GM18858 (cell line): ENCODE results near the gene RIPOR3.
"Not testable (repeated sequence)": the region's sequence is repeated elsewhere in the genome, so short reads cannot be mapped to it uniquely, and the experiment has no call there.

Experiments
- ATAC-seq: cut with Tn5 transposase; IDR thresholded peaks from one replicate; pipeline ENCODE4 v1.9.1; 2021; ENCODE audit not compliant: unreplicated experiment

The RIPOR3 gene

DNA sequence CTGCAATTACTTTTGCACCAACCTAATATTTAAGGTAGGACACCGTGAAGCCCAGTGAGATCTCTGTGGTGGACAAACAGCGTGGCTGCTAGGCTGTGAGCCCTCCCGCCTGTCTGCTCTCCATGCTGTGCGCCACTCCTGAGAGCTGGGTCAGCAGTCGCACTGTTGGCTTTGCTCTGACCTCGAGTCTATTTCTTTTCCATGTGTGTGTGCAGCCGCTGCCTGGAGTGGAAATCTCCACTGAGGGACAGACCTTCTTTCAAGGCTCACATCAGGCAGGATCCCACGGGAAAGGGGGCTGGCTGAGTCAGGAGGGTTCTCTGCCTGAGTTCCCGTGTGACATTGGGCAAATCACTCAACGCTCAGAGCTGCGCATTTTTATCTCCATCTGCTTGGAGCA, 27.1 kb downstream of the RIPOR3 start:
- no peak for ATAC-seq

DNA sequence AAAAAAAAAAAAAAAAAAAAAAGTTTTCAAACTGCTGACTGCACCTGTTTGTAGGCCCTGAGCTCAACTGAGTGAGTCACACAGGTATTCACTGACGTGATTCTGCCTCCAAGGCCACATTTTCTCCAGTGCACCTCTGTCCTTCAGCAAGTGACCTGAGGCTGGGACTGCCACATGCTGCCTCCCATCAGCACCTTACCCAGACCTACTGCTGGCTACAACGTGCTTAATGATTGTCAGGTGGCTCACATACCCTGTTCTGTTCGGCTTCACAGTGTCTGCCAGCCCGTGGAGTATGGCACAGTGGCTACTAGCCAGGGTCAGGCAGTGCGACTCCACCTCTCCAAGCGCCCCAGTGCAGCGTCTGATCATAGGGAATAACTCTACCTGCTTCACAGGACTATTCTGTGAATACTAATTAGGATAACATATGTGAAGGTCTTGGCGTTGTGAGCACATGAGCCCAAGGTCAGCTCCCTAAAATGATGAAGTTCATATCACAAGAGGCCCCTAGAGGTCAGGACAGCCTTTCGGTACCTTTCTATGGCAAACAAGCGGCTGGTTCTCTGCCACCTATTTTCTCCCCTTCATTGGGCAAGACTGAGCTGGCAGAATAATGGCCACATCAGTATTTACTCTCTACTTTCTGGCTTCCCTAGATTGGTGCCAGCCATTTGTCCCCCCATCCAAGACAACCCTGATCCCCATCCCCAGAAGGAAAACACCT, 28.1 kb downstream of the RIPOR3 start:
- ATAC-seq: no peak

DNA sequence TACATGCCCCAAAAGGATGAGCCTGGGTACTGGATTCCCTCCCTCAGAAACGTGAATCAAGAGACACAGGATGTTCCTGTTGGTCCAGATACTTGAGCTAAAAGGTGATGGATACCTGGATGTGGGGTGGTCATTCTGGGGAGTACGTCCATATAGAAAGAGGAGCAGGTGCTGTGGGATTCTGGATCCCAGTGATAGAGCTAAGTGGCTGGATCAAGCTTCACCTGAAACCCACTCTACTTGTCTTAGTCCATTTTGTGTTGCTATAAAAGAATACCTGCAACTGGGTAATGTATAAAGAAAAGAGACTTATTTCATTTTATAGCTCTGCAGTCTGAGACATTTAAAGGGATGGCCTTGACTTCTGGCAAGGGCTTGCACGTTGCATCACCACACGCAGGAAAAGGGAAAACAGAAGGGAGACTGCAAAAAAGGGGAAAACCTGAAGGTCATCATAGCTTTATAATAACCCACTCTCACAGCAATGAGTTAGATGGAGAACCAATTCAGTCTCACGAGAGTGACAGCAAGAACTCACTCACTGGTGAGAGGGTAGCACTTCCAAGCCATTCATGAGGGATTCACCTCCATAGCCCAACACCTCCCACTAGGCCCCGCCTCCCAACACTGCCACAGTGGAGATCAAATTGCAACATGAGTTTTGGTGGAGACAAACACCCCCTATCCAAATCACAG, 31.2 kb downstream of the RIPOR3 start:
- ATAC-seq: no peak

DNA sequence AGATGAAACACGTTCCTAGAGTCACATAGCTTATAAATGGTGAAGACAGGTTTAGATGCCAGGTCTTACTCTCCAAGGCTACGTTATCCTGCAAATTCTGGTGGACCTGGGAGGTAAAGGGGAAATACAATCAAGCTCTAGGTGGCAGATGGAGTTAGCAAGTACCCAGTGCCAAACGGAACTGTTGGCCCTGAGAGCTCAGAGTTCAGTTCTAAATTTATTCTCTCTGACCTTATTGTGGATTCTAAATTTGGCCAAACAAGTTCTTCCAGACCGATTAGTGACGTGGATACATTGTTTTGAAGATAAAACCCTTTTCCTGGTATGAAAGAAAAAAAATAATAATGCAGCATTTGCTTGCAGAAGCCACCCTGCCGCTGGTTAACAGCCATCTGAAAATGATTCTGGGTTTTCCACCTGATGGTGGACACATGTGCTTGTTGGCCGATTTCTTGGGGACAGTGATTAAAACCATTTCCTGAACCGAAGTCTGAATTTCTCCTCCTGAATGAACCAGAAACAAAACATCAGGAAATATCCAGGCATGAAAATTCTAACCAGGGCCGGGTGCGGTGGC, 32.5 kb downstream of the RIPOR3 start:
- ATAC-seq: no peak

- ATAC-seq: no peak
Observed at GRCh38 chr20:50655311-50655880, 35.9 kb downstream of the RIPOR3 start.

GRCh38 chr20:50654904-50655303, 36.4 kb downstream of the RIPOR3 start:
- no peak for ATAC-seq

GRCh38 chr20:50652702-50653294, 38.5 kb downstream of the RIPOR3 start:
- ATAC-seq: no peak

DNA sequence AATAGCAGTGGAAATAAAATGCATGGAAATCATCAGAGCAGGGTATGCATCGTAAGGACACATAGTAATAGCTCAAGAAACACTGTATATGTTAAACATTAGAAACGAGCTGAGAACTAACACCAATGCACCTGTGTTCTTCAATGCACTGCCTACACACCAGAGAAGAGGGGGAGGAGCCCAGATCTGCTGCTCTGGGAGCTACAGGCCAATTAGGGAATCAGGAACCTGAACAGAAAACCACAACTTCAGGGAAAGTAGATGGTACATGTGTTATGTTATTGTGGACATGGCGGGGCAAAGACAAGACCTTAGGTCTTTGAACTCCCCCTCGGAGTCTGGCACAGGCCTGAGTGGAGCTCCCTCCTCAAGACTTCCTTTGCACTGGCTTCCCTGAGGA, 39.7 kb downstream of the RIPOR3 start:
- ATAC-seq: no peak

DNA sequence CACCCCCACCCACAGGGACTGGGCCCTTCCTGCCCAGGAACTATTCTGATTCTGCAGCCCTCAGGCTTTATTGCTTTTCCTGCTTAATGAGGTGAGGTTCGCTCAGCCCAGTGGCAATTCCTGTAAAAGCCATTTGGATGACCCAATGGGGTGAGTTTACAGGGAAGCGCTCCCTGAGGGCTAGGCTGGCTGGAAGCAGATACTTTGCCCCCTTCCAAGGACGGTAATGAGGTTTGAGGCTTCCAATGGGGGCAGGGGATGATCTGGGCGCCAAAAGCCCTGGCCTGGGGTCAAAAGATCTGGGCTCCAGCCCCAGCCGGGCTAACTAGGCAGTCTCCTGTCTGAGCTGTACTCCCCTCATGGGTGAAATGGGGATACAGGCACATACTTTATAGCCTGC, 41.8 kb downstream of the RIPOR3 start:
- ATAC-seq: no peak

DNA sequence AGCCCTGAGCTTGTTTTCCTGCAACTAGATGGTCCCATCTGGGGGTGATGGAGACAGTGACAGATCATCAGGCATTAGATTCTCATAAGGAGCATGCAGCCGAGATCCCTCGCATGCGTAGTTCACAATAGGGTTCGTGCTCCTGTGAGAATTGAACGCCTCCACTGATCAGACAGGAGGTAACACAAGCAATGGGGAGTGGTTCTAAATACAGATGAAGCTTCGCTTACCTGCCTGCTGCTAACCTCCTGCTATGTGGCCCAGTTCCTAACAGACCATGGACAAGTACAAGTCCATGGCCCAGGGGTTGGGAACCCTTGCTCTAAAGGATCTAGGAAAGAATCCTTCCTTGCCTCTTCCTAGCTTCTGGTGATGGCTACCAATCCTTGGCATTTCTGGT, 42.7 kb downstream of the RIPOR3 start:
- ATAC-seq: no peak

GRCh38 chr20:50646483-50646996, 44.8 kb downstream of the RIPOR3 start:
- no peak for ATAC-seq

GRCh38 chr20:50645253-50646068, 45.9 kb downstream of the RIPOR3 start:
- no peak for ATAC-seq

- ATAC-seq: no peak
Observed at GRCh38 chr20:50642288-50642803, 49.0 kb downstream of the RIPOR3 start.

DNA sequence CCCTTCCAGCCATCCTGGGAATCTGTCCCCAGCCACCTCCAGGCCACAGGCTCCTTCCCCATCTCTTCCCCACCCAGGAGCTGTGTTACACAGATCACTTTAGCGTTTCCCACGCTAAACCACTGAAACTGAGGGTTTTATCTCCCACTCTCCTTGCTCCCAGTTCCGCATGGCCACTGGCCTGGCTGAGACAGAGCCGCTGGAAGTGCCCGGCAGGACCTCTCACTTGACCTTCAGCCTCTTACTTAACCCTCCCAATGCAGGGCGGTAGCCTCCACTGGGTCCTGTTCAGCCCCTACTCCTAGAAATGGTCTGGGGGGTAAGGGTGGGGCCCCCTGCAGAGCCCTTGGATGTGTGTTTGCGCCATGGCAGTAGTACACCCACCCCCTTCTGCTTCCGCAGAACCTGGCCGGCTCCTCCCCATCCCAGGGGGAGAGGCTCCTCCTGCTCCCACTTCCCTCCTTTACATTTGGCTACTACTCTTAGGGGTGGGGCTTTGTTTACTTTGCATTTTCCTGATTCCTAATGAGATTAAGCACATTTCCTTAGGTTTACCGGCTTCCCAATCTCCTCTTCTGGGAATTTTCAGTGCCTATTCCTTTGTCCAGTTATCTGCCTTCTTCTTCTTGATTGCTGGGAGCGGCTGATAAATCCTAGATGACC, 49.6 kb downstream of the RIPOR3 start:
- not testable (repeated sequence) for ATAC-seq

GRCh38 chr20:50639971-50640711, 51.2 kb downstream of the RIPOR3 start:
- not testable (repeated sequence) for ATAC-seq

DNA sequence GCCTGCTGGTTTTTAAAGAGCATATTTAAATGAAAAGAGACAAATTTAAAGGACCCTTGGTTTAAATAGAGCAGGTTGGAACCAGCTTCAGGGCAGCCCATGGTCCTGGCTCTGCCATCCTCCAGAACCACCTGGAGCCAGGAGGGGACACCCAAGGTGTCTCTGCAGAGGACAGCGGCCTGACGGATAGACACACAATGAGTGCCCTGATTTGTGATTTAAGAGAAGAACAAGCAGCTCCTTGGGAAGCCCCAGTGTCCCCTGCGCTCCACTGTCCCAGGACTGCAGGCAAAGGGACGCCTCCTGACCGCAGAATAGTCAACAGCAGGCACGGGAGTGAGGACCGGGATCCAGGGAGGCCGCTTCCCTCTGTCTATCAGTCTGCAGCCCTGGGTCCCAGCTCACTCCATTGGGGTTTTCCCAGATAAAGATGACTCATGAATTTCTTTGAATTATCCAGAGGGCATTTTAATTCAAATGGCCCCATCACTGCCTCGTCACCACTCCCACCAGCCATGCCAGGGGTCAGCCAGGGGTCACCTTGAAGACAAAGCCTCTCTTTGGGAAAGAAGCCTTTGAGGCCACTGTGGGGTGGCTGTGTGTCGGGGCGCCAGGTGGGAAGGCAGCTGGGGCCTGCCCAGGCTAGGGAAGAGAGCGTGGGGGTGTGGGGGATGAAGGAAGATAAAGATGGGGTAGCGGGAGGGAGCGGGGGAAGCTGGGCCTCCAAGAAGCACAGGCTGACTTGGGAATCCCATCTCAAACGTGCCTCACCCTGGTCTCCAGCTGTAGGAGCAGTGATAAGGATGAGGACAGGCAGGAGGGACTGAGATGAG, 53.1 kb downstream of the RIPOR3 start:
- not testable (repeated sequence) for ATAC-seq

DNA sequence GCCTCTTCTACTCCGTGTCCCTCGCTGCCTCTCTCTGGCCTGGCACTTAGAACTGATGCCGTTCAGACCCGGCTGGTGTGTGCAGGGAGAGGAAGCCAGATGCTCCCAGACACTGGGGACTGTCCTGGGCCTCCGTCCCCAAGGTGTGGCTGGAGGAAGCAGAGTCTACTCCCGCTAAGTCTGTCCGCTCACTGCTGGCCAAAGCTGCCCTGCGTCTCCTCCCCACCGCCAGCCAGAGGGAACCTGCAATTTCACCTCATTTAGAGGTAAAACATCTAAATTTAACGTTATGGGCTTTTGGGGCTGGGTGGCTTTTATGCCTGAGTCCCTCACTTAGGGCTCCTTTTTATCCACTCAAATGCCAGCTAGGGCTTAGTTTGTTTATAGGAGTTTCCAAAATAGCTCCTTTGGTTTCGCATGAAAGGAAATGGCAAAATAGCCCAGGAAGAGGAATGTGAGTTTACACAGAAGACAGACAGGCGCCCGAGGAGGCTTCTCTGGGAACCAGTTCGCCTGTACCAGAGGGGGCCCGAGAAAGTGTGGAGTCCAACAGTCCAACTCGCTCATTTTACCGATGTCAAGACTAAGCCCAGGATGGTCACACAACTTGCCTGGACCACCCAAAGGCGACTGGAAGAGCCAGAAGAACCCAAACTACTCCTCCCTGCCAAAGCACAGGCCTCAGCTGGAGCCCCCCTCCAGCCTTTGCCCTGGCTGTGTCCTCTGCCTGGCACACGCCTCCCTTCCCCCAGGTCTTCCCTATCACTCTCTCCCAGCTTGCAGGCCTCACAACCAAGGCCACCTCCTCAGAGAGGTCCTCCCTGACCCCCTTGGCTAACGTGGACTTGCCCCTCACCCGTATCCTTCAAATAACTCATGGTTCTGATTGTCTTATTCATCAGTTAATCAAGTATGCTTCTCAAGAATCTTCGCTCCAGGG, 54.5 kb downstream of the RIPOR3 start:
- ATAC-seq: no peak
